NK-92 (cell line): ENCODE data around the gene OTULIN.

Experiments
- DNase-seq: peaks from one replicate; lab custom pipeline; 2025; ENCODE audit not compliant: unreplicated experiment; lab: John Stamatoyannopoulos, UW

OTULIN gene

GRCh38 chr5:14695152-14695551, 30.6 kb downstream of the OTULIN start:
- no peak for DNase-seq

- no peak for DNase-seq
Measured at GRCh38 chr5:14696057-14696456, 31.5 kb downstream of the OTULIN start.

GRCh38 chr5:14696851-14697250, 32.3 kb downstream of the OTULIN start:
- no peak for DNase-seq

GRCh38 chr5:14698495-14698894, 34.0 kb downstream of the OTULIN start:
- DNase-seq: no peak

- no peak for DNase-seq
Measured at GRCh38 chr5:14699159-14699558, 34.6 kb downstream of the OTULIN start.

GRCh38 chr5:14699807-14700400, 35.4 kb downstream of the OTULIN start:
- no peak for DNase-seq

GRCh38 chr5:14700478-14701436, 36.2 kb downstream of the OTULIN start:
- DNase-seq: no peak

- DNase-seq: no peak
Measured at GRCh38 chr5:14701556-14701955, 37.0 kb downstream of the OTULIN start.

- no peak for DNase-seq
Measured at GRCh38 chr5:14702238-14702839, 37.8 kb downstream of the OTULIN start.

- no peak for DNase-seq
Measured at GRCh38 chr5:14705556-14705955, 41.0 kb downstream of the OTULIN start.

- no peak for DNase-seq
Measured at GRCh38 chr5:14706615-14707021, 42.1 kb downstream of the OTULIN start.

- no peak for DNase-seq
Measured at GRCh38 chr5:14707811-14708390, 43.4 kb downstream of the OTULIN start.

GRCh38 chr5:14708551-14708950, 44.0 kb downstream of the OTULIN start:
- no peak for DNase-seq

- no peak for DNase-seq
Measured at GRCh38 chr5:14710313-14710994, 45.9 kb downstream of the OTULIN start.

GRCh38 chr5:14712131-14712530, 47.6 kb downstream of the OTULIN start:
- DNase-seq: no peak

GRCh38 chr5:14712666-14713065, 48.1 kb downstream of the OTULIN start:
- no peak for DNase-seq

- DNase-seq: no peak
Measured at GRCh38 chr5:14713476-14714390, 49.2 kb downstream of the OTULIN start.

GRCh38 chr5:14714706-14715105, 50.2 kb downstream of the OTULIN start:
- DNase-seq: no peak

GRCh38 chr5:14715481-14715880, 51.0 kb downstream of the OTULIN start:
- no peak for DNase-seq
